ENCODE data around the gene DNAJA2.

GRCh38 chr16:46948548-46949166 is 24.8 kb downstream of the DNAJA2 start:
- TF ChIP-seq, protein P1, sequence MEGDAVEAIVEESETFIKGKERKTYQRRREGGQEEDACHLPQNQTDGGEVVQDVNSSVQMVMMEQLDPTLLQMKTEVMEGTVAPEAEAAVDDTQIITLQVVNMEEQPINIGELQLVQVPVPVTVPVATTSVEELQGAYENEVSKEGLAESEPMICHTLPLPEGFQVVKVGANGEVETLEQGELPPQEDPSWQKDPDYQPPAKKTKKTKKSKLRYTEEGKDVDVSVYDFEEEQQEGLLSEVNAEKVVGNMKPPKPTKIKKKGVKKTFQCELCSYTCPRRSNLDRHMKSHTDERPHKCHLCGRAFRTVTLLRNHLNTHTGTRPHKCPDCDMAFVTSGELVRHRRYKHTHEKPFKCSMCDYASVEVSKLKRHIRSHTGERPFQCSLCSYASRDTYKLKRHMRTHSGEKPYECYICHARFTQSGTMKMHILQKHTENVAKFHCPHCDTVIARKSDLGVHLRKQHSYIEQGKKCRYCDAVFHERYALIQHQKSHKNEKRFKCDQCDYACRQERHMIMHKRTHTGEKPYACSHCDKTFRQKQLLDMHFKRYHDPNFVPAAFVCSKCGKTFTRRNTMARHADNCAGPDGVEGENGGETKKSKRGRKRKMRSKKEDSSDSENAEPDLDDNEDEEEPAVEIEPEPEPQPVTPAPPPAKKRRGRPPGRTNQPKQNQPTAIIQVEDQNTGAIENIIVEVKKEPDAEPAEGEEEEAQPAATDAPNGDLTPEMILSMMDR (IDR thresholded peaks at IDR 0.05; ENCODE audit: poor library complexity), result no peak
- TF ChIP-seq EZH2 (IDR thresholded peaks at IDR 0.05; ENCODE audit: borderline replicate concordance), result no peak
